Endothelial cell of umbilical vein (primary cell): ENCODE data around the gene TENT4A. TPM values are rescaled to one million over a fixed set of nuclear protein-coding genes. Genes with fewer than 3 reads are reported as not detected.

Source experiments
- BruUV-seq: library from RNA; stranded (reverse); fragments of 400-500 nt; replicated peaks from 2 replicates; lab custom pipeline; 2021; lab: Mats Ljungman, UMichigan
- CTCF ChIA-PET: fragments of 300-600, 350-600 bp; sonication (Branson Sonifier 250); formaldehyde crosslinking; loops from one replicate; lab custom pipeline; 2021; ENCODE audit warnings: antibody characterized with exemption, inconsistent platforms; lab: Charles Lee
- POLR2A ChIA-PET: fragments of 300-600, 350-600 bp; sonication (Branson Sonifier 250); formaldehyde crosslinking; loops from one replicate; lab custom pipeline; 2021; ENCODE audit warnings: antibody characterized with exemption, inconsistent platforms; lab: Charles Lee
- DNase-seq: peaks from one replicate; pipeline ENCODE4 v3.0.0-alpha.2; 2011; ENCODE audit warnings: low read depth, low spot score
- FAIRE-seq: peaks from 2 replicates; lab custom pipeline; 2011; peaks lifted over from hg19 to GRCh38; lab: Jason Lieb, UNC
- H2AFZ ChIP-seq: 2 replicates; pipeline ENCODE4 v1.6.0; 2012; ENCODE audit warnings: low read depth, low read length, control low read depth, inconsistent platforms
- H3K27ac ChIP-seq: 2 replicates; pipeline ENCODE4 v1.5.1; 2011; ENCODE audit warnings: low read depth, mild to moderate bottlenecking, control low read depth, low read length, moderate library complexity; ENCODE audit not compliant: insufficient read depth
- H3K27me3 ChIP-seq, 2 experiments: 2 replicates each; pipeline versions ENCODE4 v1.6.0 to v1.6.1; 2011; ENCODE audit warnings: low read length in 2 of 2, mixed read lengths in 1 of 2; ENCODE audit not compliant: control insufficient read depth in 2 of 2, insufficient read depth in 2 of 2
- H3K36me3 ChIP-seq, 2 experiments: 2 replicates in 1 of 2; 3 replicates in 1 of 2; pipeline ENCODE4 v1.5.1; 2011; ENCODE audit warnings: low read length in 2 of 2, mild to moderate bottlenecking in 1 of 2, moderate library complexity in 1 of 2; ENCODE audit not compliant: control insufficient read depth in 2 of 2, insufficient read depth in 2 of 2; ENCODE audit errors: extremely low read depth in 1 of 2
- H3K4me1 ChIP-seq: 3 replicates; pipeline ENCODE4 v1.5.1; 2011; ENCODE audit warnings: mild to moderate bottlenecking, low read length; ENCODE audit not compliant: control insufficient read depth, insufficient read depth; ENCODE audit errors: extremely low read depth
- H3K4me2 ChIP-seq: 2 replicates; pipeline ENCODE4 v1.6.1; 2011; ENCODE audit warnings: low read length, control low read depth, mixed read lengths; ENCODE audit not compliant: insufficient read depth
- H3K4me3 ChIP-seq, 3 experiments: fragments of 200-600 bp in 1 of 3; sonication (generic), shearing (Covaris generic) in 1 of 3; replicated peaks in 1 of 3; 2 replicates each; pipeline ENCODE4 v1.5.1; 2011 to 2016; ENCODE audit warnings: control low read depth in 3 of 3, low read length in 3 of 3, mild to moderate bottlenecking in 2 of 3, inconsistent platforms in 1 of 3, low read depth in 1 of 3, moderate library complexity in 1 of 3; ENCODE audit not compliant: insufficient read depth in 1 of 3
- H3K79me2 ChIP-seq: 2 replicates; pipeline ENCODE4 v1.6.0; 2012; ENCODE audit warnings: low read length, inconsistent platforms; ENCODE audit not compliant: control insufficient read depth, insufficient read depth
- H3K9ac ChIP-seq: replicated peaks from 2 replicates; pipeline ENCODE3; 2011; ENCODE audit warnings: low read length, control low read depth; ENCODE audit not compliant: insufficient read depth; ENCODE audit errors: extremely low read depth
- H3K9me1 ChIP-seq: replicated peaks from 3 replicates; pipeline ENCODE4 v1.6.0; 2011; ENCODE audit warnings: mild to moderate bottlenecking, low read length; ENCODE audit not compliant: control insufficient read depth, insufficient read depth; ENCODE audit errors: extremely low read depth
- H3K9me3 ChIP-seq: replicated peaks from 2 replicates; pipeline ENCODE4 v1.5.1; 2012; ENCODE audit warnings: low read length, inconsistent platforms; ENCODE audit not compliant: control insufficient read depth, insufficient read depth
- H4K20me1 ChIP-seq: replicated peaks from 2 replicates; pipeline ENCODE3; 2011; ENCODE audit warnings: mild to moderate bottlenecking, low read length; ENCODE audit not compliant: control insufficient read depth, insufficient read depth; ENCODE audit errors: extremely low read depth
- EZH2 ChIP-seq: IDR thresholded peaks from 2 replicates; pipeline ENCODE4 v1.6.1; 2012; ENCODE audit warnings: borderline replicate concordance, low read depth, mild to moderate bottlenecking, moderate library complexity, low read length, inconsistent platforms; ENCODE audit not compliant: severe bottlenecking
- FOS ChIP-seq: IDR thresholded peaks from 2 replicates; pipeline ENCODE4 v1.6.1; 2011; ENCODE audit warnings: mild to moderate bottlenecking, low read length, moderate library complexity, borderline replicate concordance; ENCODE audit not compliant: insufficient read depth
- GATA2 ChIP-seq: IDR thresholded peaks from 2 replicates; pipeline ENCODE4 v1.7.0; 2011; ENCODE audit warnings: low read depth, mild to moderate bottlenecking, moderate library complexity, mixed read lengths, low read length; ENCODE audit not compliant: insufficient read length, insufficient read depth
- JUN ChIP-seq: IDR thresholded peaks from 2 replicates; pipeline ENCODE4 v1.6.1; 2011; ENCODE audit warnings: borderline replicate concordance, low read depth; ENCODE audit not compliant: insufficient read length, insufficient read depth
- MAX ChIP-seq: IDR thresholded peaks from 2 replicates; pipeline ENCODE4 v1.6.1; 2011; ENCODE audit not compliant: insufficient read depth, insufficient read length
- MYC ChIP-seq: IDR thresholded peaks from one replicate; pipeline ENCODE4 v1.6.1; 2011; ENCODE audit warnings: mild to moderate bottlenecking, low read depth, low read length
- POLR2A ChIP-seq: IDR thresholded peaks from 2 replicates; pipeline ENCODE4 v1.6.1; 2012; ENCODE audit warnings: low read depth, mild to moderate bottlenecking, control low read depth, low read length
- POLR2AphosphoS5 ChIP-seq: IDR thresholded peaks from 2 replicates; pipeline ENCODE4 v1.6.1; 2012; ENCODE audit warnings: low read depth, mild to moderate bottlenecking, control low read depth, low read length, moderate library complexity; ENCODE audit not compliant: insufficient read depth
- dilution Hi-C: fragments of 300-500 bp; cut with MboI; formaldehyde crosslinking; loops from one replicate; pipeline ENCODE4 v1.15.0; 2019; ENCODE audit warnings: low sequenced_read_pairs; ENCODE audit not compliant: extremely low pct_ligation_motif_present
- intact Hi-C: fragments of 100-400 bp; cut with micrococcal nuclease; formaldehyde crosslinking; loops from one replicate; pipeline ENCODE4 v1.10.0; 2022
- polyA plus RNA-seq, 4 experiments: library from polyadenylated mRNA; depleted of rRNA in 3 of 4; stranded (reverse) in 3 of 4; unstranded in 1 of 4; fragments of >200 nt; gene quantifications; 2 replicates each; pipeline versions ENCODE4 v1.2.1 to v1.2.3, GENCODE V29; 2011 to 2012; ENCODE audit warnings: missing spikeins in 1 of 4
- total RNA-seq: library from RNA; stranded (reverse); gene quantifications from 2 replicates; pipeline ENCODE4 v1.2.3, GENCODE V29; 2021
- TF ChIP-seq, protein P1 (sequence below), 2 donors: IDR thresholded peaks; 1 replicate in 1 of 2; 2 replicates in 1 of 2; pipeline ENCODE4 v1.5.1; 2011; ENCODE audit warnings: low read length in 2 of 2, mild to moderate bottlenecking in 2 of 2, moderate library complexity in 2 of 2, control low read depth in 1 of 2, inconsistent platforms in 1 of 2, low read depth in 1 of 2; ENCODE audit not compliant: insufficient read depth in 1 of 2; ENCODE audit errors: extremely low read depth in 1 of 2

Gene TENT4A
- total and polyA plus RNA-seq, 2 donors (not counting 3 experiments of a cell fraction or from before 2014, with no cell fraction given) = 10.2 to 35.4 TPM

DNA sequence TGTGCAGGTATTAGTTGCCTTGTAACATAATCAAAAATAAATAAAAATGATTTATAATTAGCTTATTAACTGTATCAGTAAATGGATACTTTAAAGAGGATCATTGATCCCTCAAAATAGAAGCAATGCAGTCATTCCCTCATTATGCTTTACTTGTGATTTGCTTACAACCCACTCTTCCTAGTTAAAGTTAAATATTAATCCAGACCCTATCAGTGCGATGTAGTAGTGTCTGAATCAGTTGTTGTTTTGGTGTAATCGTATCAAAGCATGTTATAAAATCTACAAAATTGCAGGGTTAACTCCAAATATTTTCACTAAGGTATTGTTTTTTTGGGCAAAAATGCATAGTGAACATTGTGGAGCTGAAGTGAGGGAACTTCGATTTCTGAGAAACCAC, 17.6 kb downstream of the TENT4A start:
- Histone ChIP-seq H3K36me3 (peaks cover 0 to 3% of the 10 kb centered on the region in 2 experiments), H3K4me1 (peaks cover 41% of the 10 kb centered on the region), H3K27me3 (no peaks in the 10 kb centered on the region), H2AFZ (no peak overlapping the region), H3K9me3 (no peaks in the 10 kb centered on the region), H3K4me2 (no peak overlapping the region), H3K27ac (no peak overlapping the region), H3K4me3 (no peak overlapping the region), H3K9ac (no peak overlapping the region), H3K79me2 (peaks cover 86% of the 10 kb centered on the region), H3K9me1 (no peaks in the 10 kb centered on the region), H4K20me1 (no peaks in the 10 kb centered on the region)
- POLR2A ChIA-PET = interaction anchor here (0.6 to 0.7 kb wide), 2 partner anchors 12 to 411 kb away, joined by 5 to 6 read pairs; no protein-coding TSS in a partner anchor
- no peak for FAIRE-seq
- dilution Hi-C loops (loop anchor here (25.0 kb wide), 1 partner anchor 94 kb away; the partner anchor contains the start of genes NSUN2 and SRD5A1), intact Hi-C loops (no loop called here)
- no TSS peak for BruUV-seq
- CTCF ChIA-PET = interaction anchor here (0.6 to 3.3 kb wide), 4 partner anchors 8 to 15 kb away, joined by 3 to 29 read pairs (median 10); no protein-coding TSS in a partner anchor
- no peak for DNase-seq
- TF ChIP-seq POLR2AphosphoS5 (no peak), JUN (no peak), MAX (no peak), MYC (no peak), GATA2 (no peak), POLR2A (no peak), FOS (no peak), EZH2 (no peak)
- TF ChIP-seq, protein P1, sequence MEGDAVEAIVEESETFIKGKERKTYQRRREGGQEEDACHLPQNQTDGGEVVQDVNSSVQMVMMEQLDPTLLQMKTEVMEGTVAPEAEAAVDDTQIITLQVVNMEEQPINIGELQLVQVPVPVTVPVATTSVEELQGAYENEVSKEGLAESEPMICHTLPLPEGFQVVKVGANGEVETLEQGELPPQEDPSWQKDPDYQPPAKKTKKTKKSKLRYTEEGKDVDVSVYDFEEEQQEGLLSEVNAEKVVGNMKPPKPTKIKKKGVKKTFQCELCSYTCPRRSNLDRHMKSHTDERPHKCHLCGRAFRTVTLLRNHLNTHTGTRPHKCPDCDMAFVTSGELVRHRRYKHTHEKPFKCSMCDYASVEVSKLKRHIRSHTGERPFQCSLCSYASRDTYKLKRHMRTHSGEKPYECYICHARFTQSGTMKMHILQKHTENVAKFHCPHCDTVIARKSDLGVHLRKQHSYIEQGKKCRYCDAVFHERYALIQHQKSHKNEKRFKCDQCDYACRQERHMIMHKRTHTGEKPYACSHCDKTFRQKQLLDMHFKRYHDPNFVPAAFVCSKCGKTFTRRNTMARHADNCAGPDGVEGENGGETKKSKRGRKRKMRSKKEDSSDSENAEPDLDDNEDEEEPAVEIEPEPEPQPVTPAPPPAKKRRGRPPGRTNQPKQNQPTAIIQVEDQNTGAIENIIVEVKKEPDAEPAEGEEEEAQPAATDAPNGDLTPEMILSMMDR (IDR thresholded peaks at IDR 0.05; ENCODE audit: extremely low read depth in 1 of 2, insufficient read depth in 1 of 2, low read depth in 1 of 2, low read length in 2 of 2) = no peak
